ENCODE measurements around the gene ANKRD36B.
"Not testable (repeated sequence)": the region's sequence is repeated elsewhere in the genome, so short reads cannot be mapped to it uniquely, and the experiment has no call there.

DNA sequence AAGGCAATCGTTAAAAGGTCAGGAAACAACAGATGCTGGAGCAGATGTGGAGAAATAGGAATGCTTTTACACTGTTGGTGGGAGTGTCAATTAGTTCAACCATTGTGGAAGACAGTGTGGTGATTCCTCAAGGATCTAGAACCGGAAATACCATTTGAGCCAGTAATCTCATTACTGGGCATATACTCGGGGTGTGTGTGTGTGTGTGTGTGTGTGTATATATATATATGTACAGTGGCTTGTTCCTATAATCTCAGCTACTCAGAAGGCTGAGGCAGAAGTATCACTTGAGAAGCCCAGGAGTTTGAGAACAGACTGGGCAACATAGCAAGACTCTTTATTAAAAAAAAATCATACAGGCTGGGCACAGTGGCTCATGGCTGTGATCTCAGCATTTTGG lies 24.0 kb downstream of the ANKRD36B start:
- TF ChIP-seq POLR2AphosphoS5, POLR2A (IDR thresholded peaks at IDR 0.05): not testable (repeated sequence)

All from breast epithelium (tissue), 3 donors.